ENCODE measurements around the gene RNASEH2B.

Gene RNASEH2B

GRCh38 chr13:50908371-50908770 lies 1.2 kb upstream of the RNASEH2B start:
- DNase-seq, result no peak

DNA sequence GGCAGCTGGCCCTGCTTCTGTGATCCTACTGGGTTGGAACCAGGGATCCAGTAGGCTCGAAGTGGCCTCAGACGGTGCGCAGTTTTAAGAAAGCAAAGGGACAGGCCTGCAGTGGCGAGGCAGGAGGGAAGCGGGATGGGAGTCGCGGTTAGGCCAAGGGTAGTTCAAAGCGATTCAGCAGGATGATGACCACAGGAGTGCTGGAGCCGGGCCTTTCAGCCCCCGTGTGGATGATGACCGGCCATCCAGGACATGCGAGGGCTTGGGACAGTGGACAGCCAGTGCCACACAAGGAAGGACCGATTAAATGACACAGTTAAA lies 854 bp downstream of the RNASEH2B start:
- no peak for DNase-seq

- DNase-seq, result no peak
Measured at GRCh38 chr13:50911081-50911631, 1.6 kb downstream of the RNASEH2B start.

- DNase-seq, result no peak
Measured at GRCh38 chr13:50911937-50912795, 2.6 kb downstream of the RNASEH2B start.

DNA sequence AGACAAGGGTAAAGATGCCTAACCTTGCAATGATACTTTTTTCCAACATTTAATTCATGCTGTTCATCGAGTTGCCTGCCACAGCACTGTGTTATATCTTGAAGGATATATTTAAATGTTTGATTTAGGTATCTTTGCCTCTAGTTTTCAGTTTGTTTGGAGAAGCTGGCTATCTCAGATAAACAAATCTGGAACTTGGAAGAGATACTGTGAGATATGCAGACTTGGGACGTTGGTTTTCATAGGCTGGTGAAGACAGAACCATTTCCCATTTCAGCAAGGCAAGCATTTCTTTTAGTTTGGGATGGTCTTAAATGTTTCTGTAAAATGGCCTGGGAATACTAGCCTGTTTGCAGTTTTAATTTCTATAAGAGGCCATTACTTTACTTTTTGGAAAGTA lies 3.3 kb downstream of the RNASEH2B start:
- DNase-seq, result no peak

DNA sequence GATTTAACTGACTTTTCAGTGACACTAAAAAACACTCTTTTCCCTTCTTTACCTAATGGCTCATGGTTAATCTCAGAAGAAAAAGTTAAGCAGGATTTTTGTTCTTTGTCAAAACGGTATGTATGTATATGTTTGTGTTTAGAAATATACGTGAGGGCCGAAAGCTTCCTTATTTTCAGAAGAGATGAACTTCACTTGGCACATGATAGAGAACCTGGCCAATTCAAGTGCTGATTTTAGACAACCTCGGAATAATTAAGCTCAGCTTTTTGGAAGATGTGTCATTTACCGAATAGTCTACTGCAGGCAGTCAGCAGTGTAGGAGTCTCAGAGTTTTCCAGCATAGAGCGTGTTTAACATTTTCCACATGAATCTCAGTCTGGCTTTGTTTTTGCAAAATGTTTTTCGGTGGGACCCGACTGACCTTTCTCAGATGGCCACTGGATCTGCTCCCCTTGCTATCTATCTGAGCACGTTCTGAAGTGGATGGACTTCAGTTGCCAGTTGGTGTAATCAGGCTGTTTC lies 4.6 kb downstream of the RNASEH2B start:
- DNase-seq, result no peak

- DNase-seq, result no peak
Measured at GRCh38 chr13:50914848-50915247, 5.3 kb downstream of the RNASEH2B start.

GRCh38 chr13:50915565-50915964 lies 6.0 kb downstream of the RNASEH2B start:
- no peak for DNase-seq

GRCh38 chr13:50916701-50917184 lies 7.2 kb downstream of the RNASEH2B start:
- DNase-seq, result no peak

DNA sequence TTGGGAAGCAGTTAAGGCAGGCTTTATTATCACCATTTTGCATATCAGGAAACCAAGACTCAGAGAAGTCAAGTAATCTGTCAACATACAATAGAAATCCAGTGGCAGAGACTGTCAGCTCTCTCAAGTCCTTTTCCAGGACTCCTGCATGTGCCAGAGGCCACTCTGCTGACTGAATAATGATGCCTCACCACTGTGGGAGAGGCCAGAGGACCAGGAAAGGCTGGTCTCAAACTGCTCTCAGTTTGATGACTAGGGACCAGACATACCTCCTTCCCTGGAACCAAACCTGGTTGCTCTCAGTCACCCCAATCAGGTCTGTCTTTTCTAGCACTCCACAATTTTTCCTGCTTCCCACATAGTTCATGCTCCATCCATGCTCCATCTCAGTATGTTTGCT lies 8.0 kb downstream of the RNASEH2B start:
- no peak for DNase-seq

- no peak for DNase-seq
Measured at GRCh38 chr13:50918567-50918966, 9.0 kb downstream of the RNASEH2B start.

- no peak for DNase-seq
Measured at GRCh38 chr13:50919277-50919676, 9.7 kb downstream of the RNASEH2B start.

DNA sequence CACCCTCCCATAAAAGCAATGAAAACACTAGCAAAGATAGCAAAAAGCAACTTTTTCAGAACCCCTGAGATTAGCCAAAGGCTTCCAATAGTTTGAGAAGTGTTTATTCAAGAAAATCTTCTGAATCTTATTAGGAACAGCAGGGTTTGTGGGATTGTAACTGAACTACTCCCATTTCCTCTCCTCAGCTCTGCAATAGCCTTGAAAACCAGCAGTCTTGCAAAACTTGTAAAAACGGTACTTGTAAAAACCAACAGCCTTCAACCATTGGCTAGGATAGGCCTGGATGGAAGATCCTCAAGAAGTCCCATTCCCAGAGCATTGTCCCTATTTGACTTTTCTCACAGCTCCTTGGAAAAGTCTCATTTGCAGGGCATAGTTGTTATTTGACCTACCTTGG lies 12.1 kb downstream of the RNASEH2B start:
- DNase-seq, result no peak

- DNase-seq, result no peak
Measured at GRCh38 chr13:50923272-50923671, 13.7 kb downstream of the RNASEH2B start.

DNA sequence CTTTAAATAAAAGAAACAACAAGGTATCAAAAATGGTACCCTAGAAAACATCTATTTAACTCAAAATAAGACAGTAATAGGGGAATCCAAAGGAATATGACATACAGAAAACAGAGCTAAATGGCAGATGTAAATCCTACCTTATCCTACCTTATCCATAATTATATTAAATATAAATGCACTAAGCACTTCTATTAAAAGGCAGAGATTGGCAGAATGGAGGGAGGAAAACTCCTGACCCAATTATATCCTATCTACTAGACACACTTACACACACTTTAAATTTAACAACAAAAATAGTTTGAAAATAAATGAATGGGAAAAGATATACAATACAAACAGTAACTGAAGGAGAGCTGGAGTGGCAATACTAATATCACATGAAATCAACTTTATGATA lies 14.4 kb downstream of the RNASEH2B start:
- no peak for DNase-seq

DNA sequence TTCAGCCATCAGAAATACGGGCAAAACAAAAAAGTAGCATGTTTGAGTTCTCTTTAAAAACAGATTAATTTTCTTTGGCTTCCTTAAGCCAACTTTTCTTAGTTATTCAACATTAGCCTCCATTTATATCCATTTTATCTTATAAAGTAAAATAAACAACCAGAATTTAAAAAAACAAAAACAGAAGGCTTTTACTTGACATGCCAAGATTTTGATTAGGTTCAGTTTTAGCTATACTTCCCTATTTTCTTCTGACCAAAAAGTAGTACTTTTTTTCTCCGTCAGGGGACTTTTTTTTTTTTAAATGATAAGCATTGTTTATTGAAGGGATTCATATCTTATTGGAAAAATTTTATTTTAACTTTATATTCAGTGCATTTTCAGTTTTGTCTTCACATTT lies 18.1 kb downstream of the RNASEH2B start:
- no peak for DNase-seq

DNA sequence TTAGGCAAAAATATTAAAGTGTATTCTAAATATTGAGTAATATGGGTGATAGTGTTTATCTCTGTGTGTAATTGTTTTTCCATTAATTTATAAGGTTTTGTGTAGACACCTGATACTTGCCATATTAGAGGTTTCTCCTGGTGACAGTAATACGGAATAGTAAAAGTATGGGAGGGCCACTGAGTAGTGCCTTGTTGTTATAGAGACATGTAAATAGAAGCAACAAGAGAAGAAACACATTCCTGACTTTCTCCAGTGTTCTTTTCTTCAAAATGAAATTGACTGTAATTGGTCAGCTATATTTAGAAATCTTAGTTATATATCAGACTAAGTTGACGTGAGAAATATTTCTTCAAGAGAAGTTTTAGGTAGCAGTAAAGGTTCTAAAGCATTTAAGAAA lies 18.5 kb downstream of the RNASEH2B start:
- DNase-seq, result no peak

- DNase-seq, result no peak
Measured at GRCh38 chr13:50928659-50929462, 19.3 kb downstream of the RNASEH2B start.

GRCh38 chr13:50932091-50932490 lies 22.5 kb downstream of the RNASEH2B start:
- no peak for DNase-seq

DNA sequence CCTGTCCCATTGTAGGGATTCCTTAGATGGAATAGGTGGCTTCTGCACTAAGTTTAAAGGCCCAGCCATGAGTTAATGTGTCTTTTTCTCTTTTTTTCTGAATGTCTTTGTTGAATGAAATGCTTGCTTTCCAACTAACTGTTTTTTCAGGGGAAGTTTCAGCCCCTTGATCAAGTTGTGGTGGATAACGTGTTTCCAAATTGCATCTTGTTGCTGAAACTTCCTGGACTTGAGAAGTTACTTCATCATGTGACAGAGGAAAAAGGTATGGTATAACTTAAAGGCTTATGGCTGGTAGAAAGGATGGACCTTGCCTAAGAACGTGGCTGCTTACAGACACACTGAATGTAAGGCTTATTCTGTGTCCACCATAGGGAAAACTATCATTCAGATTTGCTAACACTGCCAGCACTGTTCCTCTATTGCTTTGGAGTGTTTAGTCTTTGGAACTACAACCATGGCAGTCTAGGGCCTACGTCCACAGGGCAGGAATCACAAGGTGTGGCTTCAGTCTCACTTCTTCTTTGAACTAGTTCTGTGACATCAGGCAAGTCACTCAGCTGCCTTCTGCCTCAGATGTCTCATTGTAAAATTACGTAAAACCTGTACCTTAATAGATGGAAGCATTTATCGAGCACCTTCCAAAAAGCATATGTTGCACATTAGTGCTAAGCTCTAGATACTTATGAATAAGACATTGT lies 25.3 kb downstream of the RNASEH2B start:
- no peak for DNase-seq

- DNase-seq, result no peak
Measured at GRCh38 chr13:50936679-50937078, 27.1 kb downstream of the RNASEH2B start.

GRCh38 chr13:50940509-50940908 lies 30.9 kb downstream of the RNASEH2B start:
- no peak for DNase-seq

GRCh38 chr13:50941146-50941545 lies 31.6 kb downstream of the RNASEH2B start:
- DNase-seq, result no peak
